ENCODE measurements around the gene HBA1.
"Not testable (repeated sequence)": the region's sequence is repeated elsewhere in the genome, so short reads cannot be mapped to it uniquely, and the experiment has no call there.

HBA1 gene

DNA sequence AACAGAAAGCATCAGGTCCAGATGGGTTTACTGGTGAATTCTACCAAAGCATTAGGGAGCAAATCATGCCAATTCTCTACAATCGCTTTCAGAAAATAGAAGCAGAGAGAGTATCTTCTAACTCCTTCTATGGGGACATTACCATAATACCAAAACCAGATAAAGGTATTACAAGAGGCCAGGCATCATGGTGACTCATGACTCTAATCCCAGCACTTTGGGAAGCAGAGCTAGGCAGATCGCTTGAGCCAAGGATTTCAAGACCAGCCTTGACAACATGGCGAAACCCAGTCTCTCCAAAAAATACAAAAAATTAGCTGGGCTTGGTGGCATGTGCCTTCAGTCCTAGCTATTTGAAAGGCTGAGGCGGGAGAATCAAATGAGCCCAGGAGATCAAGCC lies 26.8 kb downstream of the HBA1 start:
- no peak for DNase-seq (ENCODE audit: low read depth, low spot score)

GRCh38 chr16:204046-204445 lies 27.6 kb downstream of the HBA1 start:
- DNase-seq (ENCODE audit: low read depth, low spot score): not testable (repeated sequence)

- DNase-seq (ENCODE audit: low read depth, low spot score): not testable (repeated sequence)
Observed at GRCh38 chr16:209359-209758, 32.9 kb downstream of the HBA1 start.

DNA sequence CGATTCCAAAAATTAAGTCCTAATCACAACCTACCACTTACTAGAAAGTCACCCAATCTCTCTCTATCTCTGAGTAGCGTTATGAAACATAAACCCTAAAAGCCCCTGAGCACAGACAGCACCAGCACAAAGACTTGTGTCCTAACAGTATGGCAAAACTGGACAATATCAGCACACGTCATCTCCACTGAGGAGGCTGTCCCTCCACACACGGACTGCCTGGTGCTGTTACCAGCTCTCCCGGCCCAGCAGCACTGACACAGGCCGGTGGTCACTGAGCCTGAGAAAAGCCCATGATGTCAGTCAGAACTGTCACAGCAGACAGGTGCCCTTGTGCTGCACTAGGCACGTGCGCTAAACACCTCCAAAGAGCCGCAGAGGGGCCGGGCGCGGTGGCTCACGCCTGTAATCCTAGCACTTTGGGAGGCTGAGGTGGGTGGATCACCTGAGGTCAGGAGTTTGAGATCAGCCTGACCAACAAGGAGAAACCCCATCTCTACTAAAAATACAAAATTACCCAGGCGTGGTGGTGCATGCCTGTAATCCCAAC lies 35.2 kb downstream of the HBA1 start:
- not testable (repeated sequence) for DNase-seq (ENCODE audit: low read depth, low spot score)

GRCh38 chr16:212999-213398 lies 36.5 kb downstream of the HBA1 start:
- DNase-seq (ENCODE audit: low read depth, low spot score): peak; percentile 30

- DNase-seq (ENCODE audit: low read depth, low spot score): no peak
Observed at GRCh38 chr16:220021-220420, 43.5 kb downstream of the HBA1 start.
